Caco-2 (cell line): ENCODE results near the gene SMYD3. TPM values are rescaled to one million over a fixed set of nuclear protein-coding genes. Genes with fewer than 3 reads are reported as not detected.

Experiments used
- BruUV-seq: library from RNA; stranded (reverse); fragments of 400-500 nt; replicated peaks from 2 replicates; lab custom pipeline; 2021; lab: Mats Ljungman, UMichigan
- CTCF ChIA-PET: fragments of 300-600 bp; sonication (Branson Sonifier 250); formaldehyde crosslinking; loops from one replicate; lab custom pipeline; 2022; ENCODE audit warnings: antibody characterized with exemption; lab: Charles Lee
- POLR2A ChIA-PET: fragments of 300-600 bp; sonication (Branson Sonifier 250); formaldehyde crosslinking; loops from one replicate; lab custom pipeline; 2022; ENCODE audit warnings: antibody characterized with exemption; lab: Charles Lee
- DNase-seq, 2 experiments: peaks; one replicate each; pipeline versions ENCODE4 v3.0.0 to v3.0.0-alpha.2; 2020 to 2022
- H3K27me3 ChIP-seq: replicated peaks from 2 replicates; pipeline ENCODE4 v1.6.0; 2011; ENCODE audit warnings: low read length; ENCODE audit not compliant: control insufficient read depth, insufficient read depth
- H3K36me3 ChIP-seq: 2 replicates; pipeline ENCODE4 v1.5.1; 2011; ENCODE audit warnings: low read length; ENCODE audit not compliant: control insufficient read depth, insufficient read depth
- H3K4me1 ChIP-seq: fragments of 250-450 bp; sonication (Bioruptor Pico); 2 replicates; pipeline ENCODE4 v1.5.1; 2020; ENCODE audit warnings: mild to moderate bottlenecking
- H3K4me3 ChIP-seq: 2 replicates; pipeline ENCODE4 v1.5.1; 2011; ENCODE audit warnings: low read depth, mild to moderate bottlenecking, control low read depth, low read length
- H3K9me3 ChIP-seq: fragments of 250-450 bp; sonication (Bioruptor Pico); 2 replicates; pipeline ENCODE4 v1.5.1; 2020; ENCODE audit warnings: mild to moderate bottlenecking, moderate library complexity
- H3K27ac Mint-ChIP-seq: one replicate; pipeline ENCODE4 v1.8.0; 2022; ENCODE audit warnings: mixed read lengths; ENCODE audit not compliant: unreplicated experiment
- H3K27me3 Mint-ChIP-seq: one replicate; pipeline ENCODE4 v1.8.0; 2022; ENCODE audit warnings: mixed read lengths; ENCODE audit not compliant: insufficient read depth, unreplicated experiment
- H3K36me3 Mint-ChIP-seq: one replicate; pipeline ENCODE4 v1.8.0; 2022; ENCODE audit warnings: mild to moderate bottlenecking, mixed read lengths; ENCODE audit not compliant: insufficient read depth, unreplicated experiment
- H3K4me1 Mint-ChIP-seq: one replicate; pipeline ENCODE4 v1.8.0; 2022; ENCODE audit warnings: low read depth, mixed read lengths; ENCODE audit not compliant: unreplicated experiment
- H3K4me3 Mint-ChIP-seq: one replicate; pipeline ENCODE4 v1.8.0; 2022; ENCODE audit warnings: mild to moderate bottlenecking, moderate library complexity, mixed read lengths; ENCODE audit not compliant: unreplicated experiment
- H3K9me3 Mint-ChIP-seq: one replicate; pipeline ENCODE4 v1.8.0; 2022; ENCODE audit warnings: mixed read lengths; ENCODE audit not compliant: unreplicated experiment
- intact Hi-C: fragments of 100-400 bp; cut with micrococcal nuclease; formaldehyde crosslinking; loops from one replicate; pipeline ENCODE4 v1.10.0; 2022; ENCODE audit not compliant: unreplicated experiment
- total RNA-seq: library from RNA; stranded (reverse); gene quantifications from 2 replicates; pipeline ENCODE4 v1.2.3, GENCODE V29; 2022
- TF ChIP-seq, protein P1 (sequence below), 2 experiments: fragments of 200-600 bp in 1 of 2; IDR thresholded peaks; 1 replicate in 1 of 2; 2 replicates in 1 of 2; pipeline versions ENCODE4 v1.5.1 to v1.8.0; 2011 to 2022; ENCODE audit warnings: antibody characterized with exemption in 1 of 2, control low read depth in 1 of 2, inconsistent platforms in 1 of 2, low read depth in 1 of 2, low read length in 1 of 2, mild to moderate bottlenecking in 1 of 2, moderate library complexity in 1 of 2; ENCODE audit not compliant: insufficient read depth in 1 of 2, severe bottlenecking in 1 of 2, unreplicated experiment in 1 of 2

The SMYD3 gene
- total RNA-seq, 1 experiment from 2014 or later, result 33.0 TPM

DNA sequence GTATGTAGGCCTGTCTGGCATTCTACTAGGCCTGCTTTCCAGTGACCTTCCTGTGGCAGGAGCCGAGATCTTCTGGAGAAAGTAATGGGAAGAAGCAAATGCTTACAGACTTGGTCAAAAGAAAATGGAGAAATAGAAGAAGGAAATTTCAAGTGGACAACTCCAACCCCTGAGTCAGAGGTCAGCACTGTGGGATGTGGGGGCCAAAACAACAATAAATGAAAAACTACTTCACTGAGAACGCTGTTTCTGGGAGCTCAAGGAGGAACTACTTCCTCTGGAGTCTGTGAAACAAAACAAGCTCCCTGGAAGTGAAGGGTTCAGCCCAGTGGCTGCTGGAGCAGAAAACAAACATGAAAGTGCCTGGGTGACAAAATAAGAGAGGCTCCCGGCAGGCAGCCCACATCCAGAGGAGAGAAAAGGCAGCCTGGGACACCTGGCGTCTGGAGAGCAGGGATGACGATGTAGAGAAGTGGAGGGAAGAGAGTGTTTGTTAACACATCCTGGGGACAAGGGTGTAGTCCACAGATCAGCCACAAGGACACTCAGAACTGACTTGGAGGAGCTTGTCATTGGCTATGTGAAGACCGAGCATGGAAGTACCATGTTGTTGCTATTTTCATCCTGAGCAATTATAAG is 355.2 kb downstream of the SMYD3 start:
- no peak overlapping the region for H3K4me3 ChIP-seq
- Mint-ChIP-seq H3K36me3 (no peaks in the 10 kb centered on the region), H3K4me1 (no peaks in the 10 kb centered on the region), H3K9me3 (peaks cover 12% of the 10 kb centered on the region), H3K27ac (no peak overlapping the region), H3K27me3 (no peaks in the 10 kb centered on the region), H3K4me3 (no peak overlapping the region)
- POLR2A ChIA-PET, result no interaction called here
- no TSS peak for BruUV-seq
- H3K27me3 ChIP-seq, result no peaks in the 10 kb centered on the region
- CTCF ChIA-PET, result no interaction called here
- no peak for DNase-seq
- H3K4me1 ChIP-seq, result no peaks in the 10 kb centered on the region
- TF ChIP-seq, protein P1, sequence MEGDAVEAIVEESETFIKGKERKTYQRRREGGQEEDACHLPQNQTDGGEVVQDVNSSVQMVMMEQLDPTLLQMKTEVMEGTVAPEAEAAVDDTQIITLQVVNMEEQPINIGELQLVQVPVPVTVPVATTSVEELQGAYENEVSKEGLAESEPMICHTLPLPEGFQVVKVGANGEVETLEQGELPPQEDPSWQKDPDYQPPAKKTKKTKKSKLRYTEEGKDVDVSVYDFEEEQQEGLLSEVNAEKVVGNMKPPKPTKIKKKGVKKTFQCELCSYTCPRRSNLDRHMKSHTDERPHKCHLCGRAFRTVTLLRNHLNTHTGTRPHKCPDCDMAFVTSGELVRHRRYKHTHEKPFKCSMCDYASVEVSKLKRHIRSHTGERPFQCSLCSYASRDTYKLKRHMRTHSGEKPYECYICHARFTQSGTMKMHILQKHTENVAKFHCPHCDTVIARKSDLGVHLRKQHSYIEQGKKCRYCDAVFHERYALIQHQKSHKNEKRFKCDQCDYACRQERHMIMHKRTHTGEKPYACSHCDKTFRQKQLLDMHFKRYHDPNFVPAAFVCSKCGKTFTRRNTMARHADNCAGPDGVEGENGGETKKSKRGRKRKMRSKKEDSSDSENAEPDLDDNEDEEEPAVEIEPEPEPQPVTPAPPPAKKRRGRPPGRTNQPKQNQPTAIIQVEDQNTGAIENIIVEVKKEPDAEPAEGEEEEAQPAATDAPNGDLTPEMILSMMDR (IDR thresholded peaks at IDR 0.05; ENCODE audit: insufficient read depth in 1 of 2, low read depth in 1 of 2, low read length in 1 of 2, severe bottlenecking in 1 of 2, unreplicated experiment in 1 of 2), result no peak
- H3K36me3 ChIP-seq, result no peaks in the 10 kb centered on the region; the same call in 1 of the 2 replicates
- intact Hi-C loops, result no loop called here
- peaks cover 8% of the 10 kb centered on the region for H3K9me3 ChIP-seq

DNA sequence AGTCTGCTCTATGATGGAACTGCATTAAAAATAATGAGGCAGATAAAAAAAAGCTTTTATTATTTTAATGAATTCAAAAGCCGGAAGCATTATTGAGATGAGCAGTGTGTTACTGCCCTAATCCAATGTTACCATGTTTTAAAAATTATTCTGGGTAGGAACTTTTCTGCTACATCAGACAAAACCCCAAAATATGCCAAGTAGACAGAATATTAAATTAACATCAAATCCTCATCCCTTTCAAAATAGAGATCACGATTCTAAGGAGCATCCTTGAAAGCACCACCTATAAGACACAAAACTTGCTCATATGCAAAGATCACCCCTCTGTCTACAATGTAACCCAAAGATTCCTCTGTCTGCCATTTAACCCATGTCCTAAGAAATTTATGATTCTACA is 357.5 kb downstream of the SMYD3 start:
- H3K4me3 Mint-ChIP-seq, result no peak overlapping the region
- intact Hi-C loops, result no loop called here
- Histone ChIP-seq H3K9me3 (peaks cover 8% of the 10 kb centered on the region), H3K4me1 (no peaks in the 10 kb centered on the region), H3K4me3 (no peak overlapping the region), H3K36me3 (no peaks in the 10 kb centered on the region; the same call in 1 of the 2 replicates), H3K27me3 (no peaks in the 10 kb centered on the region)
- BruUV-seq, result no TSS peak
- peaks cover 12% of the 10 kb centered on the region for H3K9me3 Mint-ChIP-seq
- no peaks in the 10 kb centered on the region for H3K36me3 Mint-ChIP-seq
- no peak overlapping the region for H3K27ac Mint-ChIP-seq
- DNase-seq, result no peak
- H3K27me3 Mint-ChIP-seq, result no peaks in the 10 kb centered on the region
- no peaks in the 10 kb centered on the region for H3K4me1 Mint-ChIP-seq
- ChIA-PET CTCF (no interaction called here), POLR2A (no interaction called here)
- TF ChIP-seq, protein P1 (IDR thresholded peaks at IDR 0.05; ENCODE audit: insufficient read depth in 1 of 2, low read depth in 1 of 2, low read length in 1 of 2, severe bottlenecking in 1 of 2, unreplicated experiment in 1 of 2), result no peak

DNA sequence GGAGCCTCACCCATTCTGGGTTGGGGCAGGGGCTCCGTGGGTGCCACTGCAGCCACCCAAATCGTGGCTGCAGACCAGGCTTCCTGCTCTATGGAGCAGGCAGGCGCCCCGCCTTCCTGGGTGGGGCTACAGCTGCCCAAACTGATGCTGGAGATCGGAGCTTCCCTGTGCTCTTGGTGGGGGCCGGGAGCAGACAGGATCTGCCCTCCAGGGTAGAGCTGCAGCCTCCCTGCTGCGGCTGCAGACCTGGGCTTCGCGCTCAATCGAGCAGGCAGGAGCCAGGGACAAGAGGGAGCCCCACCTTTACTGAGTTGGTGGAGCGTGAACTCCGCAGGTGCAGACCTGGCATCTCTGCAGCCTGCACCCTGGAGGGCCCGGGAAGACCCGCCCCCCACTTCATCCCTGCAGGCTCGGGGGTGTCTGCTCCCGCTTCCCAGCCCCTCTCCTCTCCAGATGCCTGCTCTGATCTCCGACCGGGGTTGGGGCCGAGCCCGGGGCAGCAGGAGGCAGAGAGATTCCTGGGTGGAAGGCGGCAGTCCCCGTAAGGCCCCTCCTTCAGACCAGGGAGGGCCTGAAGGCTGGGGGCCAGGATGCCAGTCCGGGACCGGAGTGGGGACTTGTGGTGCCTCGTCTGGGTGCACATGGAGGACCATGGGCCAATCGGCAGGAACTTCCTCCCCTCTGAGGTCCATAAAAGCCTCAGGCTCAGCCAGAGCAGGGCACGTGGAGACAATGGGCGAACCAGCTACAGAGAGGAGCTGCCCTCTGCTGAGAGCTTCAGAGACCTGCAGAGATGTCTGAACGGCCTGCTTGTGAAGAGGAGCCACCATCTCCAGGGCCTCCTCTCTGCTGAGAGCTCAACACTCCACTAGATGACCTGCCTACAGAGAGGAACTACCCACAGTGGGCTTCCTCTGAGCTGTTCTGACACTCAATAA is 359.3 kb downstream of the SMYD3 start:
- H3K27ac Mint-ChIP-seq, result no peak overlapping the region
- ChIA-PET POLR2A (no interaction called here), CTCF (no interaction called here)
- H3K9me3 Mint-ChIP-seq, result peaks cover 12% of the 10 kb centered on the region
- DNase-seq, result no peak
- Histone ChIP-seq H3K27me3 (no peaks in the 10 kb centered on the region), H3K9me3 (peaks cover 8% of the 10 kb centered on the region), H3K4me3 (no peak overlapping the region), H3K36me3 (no peaks in the 10 kb centered on the region; the same call in 1 of the 2 replicates), H3K4me1 (no peaks in the 10 kb centered on the region)
- H3K27me3 Mint-ChIP-seq, result no peaks in the 10 kb centered on the region
- H3K36me3 Mint-ChIP-seq, result no peaks in the 10 kb centered on the region
- TF ChIP-seq, protein P1 (IDR thresholded peaks at IDR 0.05; ENCODE audit: insufficient read depth in 1 of 2, low read depth in 1 of 2, low read length in 1 of 2, severe bottlenecking in 1 of 2, unreplicated experiment in 1 of 2), result no peak
- H3K4me3 Mint-ChIP-seq, result no peak overlapping the region
- intact Hi-C loops, result no loop called here
- no TSS peak for BruUV-seq
- no peaks in the 10 kb centered on the region for H3K4me1 Mint-ChIP-seq
